Measurements from ENCODE around the gene MPRIP. TPM values are rescaled to one million over a fixed set of nuclear protein-coding genes. Genes with fewer than 3 reads are reported as not detected.

MPRIP gene
- total RNA-seq, 1 donor from 2014 or later = 345 TPM

- Mint-ChIP-seq H3K4me3 (ENCODE audit: unreplicated experiment) (peak overlapping the region; percentile 18), H3K27ac (ENCODE audit: unreplicated experiment) (peak overlapping the region; percentile 97), H3K9me3 (ENCODE audit: low read depth) (no peaks in the 10 kb centered on the region), H3K4me1 (ENCODE audit: low read depth) (peaks cover 37% of the 10 kb centered on the region), H3K27me3 (ENCODE audit: low read depth) (no peaks in the 10 kb centered on the region), H3K36me3 (ENCODE audit: low read depth) (peaks cover 54% of the 10 kb centered on the region)
- no peak for TF ChIP-seq CTCF (IDR thresholded peaks at IDR 0.05)
- DNase-seq (ENCODE audit: low spot score) = no peak
These were observed 109.3 kb downstream of the MPRIP start for GRCh38 chr17:17151541-17151940.

GRCh38 chr17:17151962-17152361, 109.7 kb downstream of the MPRIP start:
- DNase-seq (ENCODE audit: low spot score) = no peak
- Mint-ChIP-seq H3K27me3 (ENCODE audit: low read depth) (no peaks in the 10 kb centered on the region), H3K4me3 (ENCODE audit: unreplicated experiment) (peak overlapping the region; percentile 18), H3K9me3 (ENCODE audit: low read depth) (no peaks in the 10 kb centered on the region), H3K36me3 (ENCODE audit: low read depth) (peaks cover 54% of the 10 kb centered on the region), H3K27ac (ENCODE audit: unreplicated experiment) (peak overlapping the region; percentile 97), H3K4me1 (ENCODE audit: low read depth) (peaks cover 37% of the 10 kb centered on the region)
- no peak for TF ChIP-seq CTCF (IDR thresholded peaks at IDR 0.05)

GRCh38 chr17:17152385-17152784, 110.1 kb downstream of the MPRIP start:
- no peak for TF ChIP-seq CTCF (IDR thresholded peaks at IDR 0.05)
- H3K36me3 Mint-ChIP-seq (ENCODE audit: low read depth) = peaks cover 52% of the 10 kb centered on the region
- H3K4me3 Mint-ChIP-seq (ENCODE audit: unreplicated experiment) = no peak overlapping the region
- DNase-seq (ENCODE audit: low spot score) = no peak
- peak overlapping the region; percentile 97 for H3K27ac Mint-ChIP-seq (ENCODE audit: unreplicated experiment)
- H3K27me3 Mint-ChIP-seq (ENCODE audit: low read depth) = no peaks in the 10 kb centered on the region
- no peaks in the 10 kb centered on the region for H3K9me3 Mint-ChIP-seq (ENCODE audit: low read depth)
- H3K4me1 Mint-ChIP-seq (ENCODE audit: low read depth) = peaks cover 37% of the 10 kb centered on the region

- Mint-ChIP-seq H3K4me3 (ENCODE audit: unreplicated experiment) (no peak overlapping the region), H3K27me3 (ENCODE audit: low read depth) (no peaks in the 10 kb centered on the region), H3K4me1 (ENCODE audit: low read depth) (peaks cover 37% of the 10 kb centered on the region), H3K36me3 (ENCODE audit: low read depth) (peaks cover 47% of the 10 kb centered on the region), H3K9me3 (ENCODE audit: low read depth) (no peaks in the 10 kb centered on the region), H3K27ac (ENCODE audit: unreplicated experiment) (no peak overlapping the region)
- no peak for TF ChIP-seq CTCF (IDR thresholded peaks at IDR 0.05)
- no peak for DNase-seq (ENCODE audit: low spot score)
These were observed 110.8 kb downstream of the MPRIP start for GRCh38 chr17:17153071-17153470.

- no peaks in the 10 kb centered on the region for H3K9me3 Mint-ChIP-seq (ENCODE audit: low read depth)
- no peak overlapping the region for H3K27ac Mint-ChIP-seq (ENCODE audit: unreplicated experiment)
- peaks cover 45% of the 10 kb centered on the region for H3K36me3 Mint-ChIP-seq (ENCODE audit: low read depth)
- TF ChIP-seq CTCF (IDR thresholded peaks at IDR 0.05) = no peak
- no peaks in the 10 kb centered on the region for H3K27me3 Mint-ChIP-seq (ENCODE audit: low read depth)
- no peak overlapping the region for H3K4me3 Mint-ChIP-seq (ENCODE audit: unreplicated experiment)
- H3K4me1 Mint-ChIP-seq (ENCODE audit: low read depth) = peaks cover 37% of the 10 kb centered on the region
- DNase-seq (ENCODE audit: low spot score) = no peak
These were observed 111.5 kb downstream of the MPRIP start for GRCh38 chr17:17153709-17154108.

Measured in chondrocyte (in vitro differentiated cells).